SU-DHL-6 (cell line): ENCODE data around the gene SBK1.

ENCODE experiments used
- EZH2phosphoT487 ChIP-seq: fragments of 200-600 bp; sonication (generic), shearing (Covaris generic); conservative IDR thresholded peaks from 2 replicates; pipeline ENCODE4 v1.6.1; 2018; ENCODE audit warnings: mild to moderate bottlenecking, antibody characterized with exemption, low read length, moderate library complexity, mixed read lengths
- TF ChIP-seq, protein P1 (sequence below): fragments of 200-600 bp; sonication (generic); IDR thresholded peaks from one replicate; pipeline ENCODE4 v1.5.1; 2017; ENCODE audit warnings: antibody characterized with exemption, mild to moderate bottlenecking, low read length, moderate library complexity; ENCODE audit not compliant: insufficient read depth, poor library complexity, severe bottlenecking

DNA sequence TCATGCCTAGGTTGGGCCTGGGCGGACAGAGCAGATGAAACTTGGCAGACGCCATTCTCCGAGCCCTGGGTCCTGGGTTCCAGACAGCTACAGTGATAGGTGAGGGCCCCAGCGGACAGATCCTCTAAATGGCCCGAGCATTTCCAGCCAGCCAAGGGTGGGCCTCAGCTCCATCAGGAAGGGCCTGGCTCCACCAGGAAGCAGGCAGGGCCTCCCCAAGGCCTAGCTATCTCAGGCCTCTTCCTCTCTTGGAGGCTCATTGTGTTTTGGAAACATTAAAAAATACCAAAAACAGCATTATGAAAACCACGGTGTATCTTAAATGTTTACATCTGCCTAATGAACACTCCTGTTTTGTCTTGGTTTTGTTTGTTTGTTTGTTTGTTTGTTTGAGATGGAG is 38.2 kb upstream of the SBK1 start:
- TF ChIP-seq, protein P1, sequence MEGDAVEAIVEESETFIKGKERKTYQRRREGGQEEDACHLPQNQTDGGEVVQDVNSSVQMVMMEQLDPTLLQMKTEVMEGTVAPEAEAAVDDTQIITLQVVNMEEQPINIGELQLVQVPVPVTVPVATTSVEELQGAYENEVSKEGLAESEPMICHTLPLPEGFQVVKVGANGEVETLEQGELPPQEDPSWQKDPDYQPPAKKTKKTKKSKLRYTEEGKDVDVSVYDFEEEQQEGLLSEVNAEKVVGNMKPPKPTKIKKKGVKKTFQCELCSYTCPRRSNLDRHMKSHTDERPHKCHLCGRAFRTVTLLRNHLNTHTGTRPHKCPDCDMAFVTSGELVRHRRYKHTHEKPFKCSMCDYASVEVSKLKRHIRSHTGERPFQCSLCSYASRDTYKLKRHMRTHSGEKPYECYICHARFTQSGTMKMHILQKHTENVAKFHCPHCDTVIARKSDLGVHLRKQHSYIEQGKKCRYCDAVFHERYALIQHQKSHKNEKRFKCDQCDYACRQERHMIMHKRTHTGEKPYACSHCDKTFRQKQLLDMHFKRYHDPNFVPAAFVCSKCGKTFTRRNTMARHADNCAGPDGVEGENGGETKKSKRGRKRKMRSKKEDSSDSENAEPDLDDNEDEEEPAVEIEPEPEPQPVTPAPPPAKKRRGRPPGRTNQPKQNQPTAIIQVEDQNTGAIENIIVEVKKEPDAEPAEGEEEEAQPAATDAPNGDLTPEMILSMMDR = no peak
- TF ChIP-seq EZH2phosphoT487 = no peak
